HepG2 (cell line): ENCODE data around the gene PACS1. TPM values are rescaled to one million over a fixed set of nuclear protein-coding genes. Genes with fewer than 3 reads are reported as not detected.

Experiments
- ATF1 ChIP-seq: IDR thresholded peaks from 2 replicates; pipeline ENCODE4 v1.6.1; 2016; ENCODE audit warnings: mild to moderate bottlenecking, control low read depth
- EHMT2 ChIP-seq: fragments of 200-600 bp; sonication (generic); IDR thresholded peaks from 2 replicates; pipeline ENCODE4 v1.7.0; 2017; ENCODE audit warnings: antibody characterized with exemption, low read depth, low read length, borderline replicate concordance
- GATAD2A ChIP-seq: IDR thresholded peaks from 2 replicates; pipeline ENCODE4 v1.6.1; 2016
- JUNB ChIP-seq: sonication (generic); formaldehyde crosslinking; IDR thresholded peaks from 2 replicates; pipeline ENCODE4 v1.8.0; 2022; ENCODE audit warnings: missing genetic modification reagents, mild to moderate bottlenecking, borderline replicate concordance
- KLF6 ChIP-seq: IDR thresholded peaks from 2 replicates; pipeline ENCODE4 v1.8.0; 2016; ENCODE audit warnings: missing biosample characterization, missing genetic modification reagents
- MED1 ChIP-seq: sonication (generic); formaldehyde crosslinking; IDR thresholded peaks from 2 replicates; pipeline ENCODE4 v1.4.0; 2020; ENCODE audit warnings: missing genetic modification reagents
- MNT ChIP-seq: fragments of 450-650 bp; IDR thresholded peaks from 2 replicates; pipeline ENCODE4 v1.6.1; 2016
- PHF21A ChIP-seq: sonication (generic); formaldehyde crosslinking; IDR thresholded peaks from 2 replicates; pipeline ENCODE4 v1.5.0; 2020; ENCODE audit warnings: mild to moderate bottlenecking, missing genetic modification reagents
- PHF8 ChIP-seq: sonication (generic); formaldehyde crosslinking; IDR thresholded peaks from 2 replicates; pipeline ENCODE4 v1.5.0; 2020; ENCODE audit warnings: missing genetic modification reagents
- THAP7 ChIP-seq: sonication (generic); formaldehyde crosslinking; IDR thresholded peaks from 2 replicates; pipeline ENCODE4 v1.8.1; 2023; ENCODE audit warnings: mild to moderate bottlenecking, missing genetic modification reagents
- TOE1 ChIP-seq: sonication (generic); formaldehyde crosslinking; IDR thresholded peaks from 2 replicates; pipeline ENCODE4 v1.4.0; 2020; ENCODE audit warnings: mild to moderate bottlenecking, missing genetic modification reagents
- ZBTB20 ChIP-seq: sonication (generic); formaldehyde crosslinking; IDR thresholded peaks from 2 replicates; pipeline ENCODE4 v1.8.1; 2023; ENCODE audit warnings: missing genetic modification reagents, low read depth, mild to moderate bottlenecking, borderline replicate concordance
- ZC3H4 ChIP-seq: sonication (generic); formaldehyde crosslinking; IDR thresholded peaks from 2 replicates; pipeline ENCODE4 v1.4.0; 2020; ENCODE audit warnings: missing genetic modification reagents, borderline replicate concordance
- ZFP1 ChIP-seq: IDR thresholded peaks from 2 replicates; pipeline ENCODE4 v1.6.1; 2016
- ZNF232 ChIP-seq: sonication (generic); formaldehyde crosslinking; IDR thresholded peaks from 2 replicates; pipeline ENCODE4 v1.4.0; 2020; ENCODE audit warnings: missing genetic modification reagents, borderline replicate concordance
- ZNF24 ChIP-seq: fragments of 450-650 bp; IDR thresholded peaks from 2 replicates; pipeline ENCODE4 v1.6.1; 2017; ENCODE audit warnings: antibody characterized with exemption, mild to moderate bottlenecking
- ZNF263 ChIP-seq: sonication (generic); formaldehyde crosslinking; IDR thresholded peaks from 2 replicates; pipeline ENCODE4 v1.4.0; 2020; ENCODE audit warnings: missing genetic modification reagents
- ZNF407 ChIP-seq: sonication (generic); formaldehyde crosslinking; IDR thresholded peaks from one replicate; pipeline ENCODE4 v1.5.1; 2020; ENCODE audit warnings: mild to moderate bottlenecking, missing genetic modification reagents; ENCODE audit errors: not compliant biosample characterization
- ZNF451 ChIP-seq: sonication (generic); formaldehyde crosslinking; IDR thresholded peaks from 2 replicates; pipeline ENCODE4 v1.5.0; 2020; ENCODE audit warnings: mild to moderate bottlenecking, missing genetic modification reagents
- ZNF75D ChIP-seq: sonication (generic); formaldehyde crosslinking; IDR thresholded peaks from 2 replicates; pipeline ENCODE4 v1.8.1; 2023; ENCODE audit warnings: missing genetic modification reagents, mild to moderate bottlenecking, borderline replicate concordance
- ZSCAN25 ChIP-seq: sonication (generic); formaldehyde crosslinking; IDR thresholded peaks from 2 replicates; pipeline ENCODE4 v1.8.0; 2022; ENCODE audit warnings: mild to moderate bottlenecking, missing genetic modification reagents
- polyA plus RNA-seq, 8 experiments: library from polyadenylated mRNA; depleted of rRNA in 3 of 8; stranded (reverse) in 7 of 8; unstranded in 1 of 8; fragments of >200 nt; fragmentation: Illumina TruSeq in 4 of 8; extraction: Trizol in 4 of 8; gene quantifications; 2 replicates each; pipeline versions ENCODE4 v1.2.1 to v1.2.3, GENCODE V29; 2011 to 2016; ENCODE audit warnings: low read depth in 4 of 8, missing spikeins in 1 of 8, mixed read lengths in 1 of 8; ENCODE audit not compliant: insufficient read depth in 1 of 8
- total RNA-seq, 5 experiments: library from RNA; depleted of rRNA; stranded (reverse); fragments of >200 nt; fragmentation: Illumina TruSeq; extraction: Trizol; gene quantifications; 2 replicates each; pipeline ENCODE4 v1.2.3, GENCODE V29; 2016; ENCODE audit warnings: low read depth in 1 of 5

PACS1 gene
- total and polyA plus RNA-seq, 2 of the 13 experiments (the other 11 are each of a cell fraction or from before 2014, with no cell fraction given): 7.6 to 8.6 TPM

DNA sequence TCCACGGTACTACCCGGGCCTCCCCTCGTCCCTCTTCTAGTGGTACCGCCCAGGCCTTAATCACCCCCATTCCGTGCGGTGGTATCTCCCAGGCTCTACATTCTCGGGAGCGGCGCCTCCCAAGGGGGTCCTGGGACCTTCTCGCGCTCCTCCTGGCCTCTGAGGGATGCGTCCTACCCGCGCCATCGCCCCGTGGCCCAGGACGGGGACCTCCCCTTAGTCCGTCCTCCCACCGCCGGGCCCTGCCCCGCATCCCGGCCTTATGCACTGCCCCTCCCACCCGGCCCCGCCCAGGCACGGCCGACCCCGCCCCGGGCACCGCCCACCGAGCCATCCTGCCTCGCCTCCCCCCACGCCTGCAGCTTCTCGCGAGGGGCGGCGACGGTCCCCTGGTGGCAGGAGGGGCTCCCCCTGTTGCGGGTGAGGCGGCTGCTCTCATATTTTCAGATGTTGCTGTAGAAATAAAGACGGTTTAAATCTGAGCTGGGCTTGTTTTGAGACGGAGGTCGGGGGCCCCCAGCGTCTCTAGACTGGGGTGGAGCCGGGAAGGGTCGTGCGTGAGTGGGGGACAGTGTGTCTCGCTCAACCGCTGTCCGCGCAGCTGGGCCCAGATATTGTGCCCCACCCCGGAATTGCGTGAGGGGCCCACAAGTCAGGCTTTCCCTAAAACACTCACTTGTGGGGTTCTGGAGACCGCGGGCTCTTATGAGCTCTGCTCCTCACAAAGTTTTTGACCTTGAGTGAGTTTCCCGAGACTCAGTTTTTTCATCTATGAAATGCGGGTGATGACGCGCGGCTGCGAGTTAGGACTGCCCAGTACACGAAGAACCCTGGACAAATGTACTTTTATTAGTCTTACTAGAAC is 197.5 kb downstream of the PACS1 start (continued):
- TF ChIP-seq THAP7: no peak
- no peak for TF ChIP-seq TOE1 (CRISPR knock-in tag)
- TF ChIP-seq MNT: no peak
- no peak for TF ChIP-seq ZFP1 (CRISPR knock-in tag)
- TF ChIP-seq ZSCAN25 (CRISPR knock-in tag): no peak
- TF ChIP-seq ZNF75D: no peak
- TF ChIP-seq PHF8: peak; percentile 35
- peak; percentile 44; the same call in 1 of the 2 replicates for TF ChIP-seq ZNF263 (CRISPR knock-in tag)
- TF ChIP-seq GATAD2A: peak; percentile 11; the same call in 1 of the 2 replicates
- no peak for TF ChIP-seq ATF1
- TF ChIP-seq ZNF451 (CRISPR knock-in tag): no peak
- no peak for TF ChIP-seq EHMT2
- no peak for TF ChIP-seq JUNB (CRISPR knock-in tag)
- peak; percentile 52; the same call in 1 of the 2 replicates for TF ChIP-seq ZNF232 (CRISPR knock-in tag)
- no peak for TF ChIP-seq ZBTB20 (CRISPR knock-in tag)
- TF ChIP-seq PHF21A (CRISPR knock-in tag): no peak
- TF ChIP-seq ZC3H4 (CRISPR knock-in tag): no peak
- TF ChIP-seq MED1 (CRISPR knock-in tag): no peak
- TF ChIP-seq ZNF24: no peak
- TF ChIP-seq KLF6 (CRISPR knock-in tag): no peak
- no peak for TF ChIP-seq ZNF407 (CRISPR knock-in tag)
